GM12891 (cell line): Measurements from ENCODE around the gene UBE2S.
"Not testable (repeated sequence)": the region's sequence is repeated elsewhere in the genome, so short reads cannot be mapped to it uniquely, and the experiment has no call there.

Experiments
- PAX5 ChIP-seq: IDR thresholded peaks from 2 replicates; pipeline ENCODE4 v1.6.1; 2011; ENCODE audit warnings: low read length, moderate library complexity, mild to moderate bottlenecking; ENCODE audit not compliant: insufficient read depth, severe bottlenecking
- POLR2A ChIP-seq: IDR thresholded peaks from 2 replicates; pipeline ENCODE4 v1.6.1; 2011; ENCODE audit warnings: low read depth, low read length, control low read depth
- POLR2AphosphoS5 ChIP-seq: IDR thresholded peaks from 2 replicates; pipeline ENCODE4 v1.6.1; 2011; ENCODE audit warnings: low read depth, low read length, control low read depth
- TAF1 ChIP-seq: IDR thresholded peaks from 2 replicates; pipeline ENCODE4 v1.6.1; 2011; ENCODE audit warnings: low read depth, low read length, control low read depth

- TF ChIP-seq POLR2A, POLR2AphosphoS5, PAX5, TAF1: not testable (repeated sequence)
Measured at GRCh38 chr19:55448175-55448490, 40.5 kb upstream of the UBE2S start.
